K562 (cell line): ENCODE results near the gene NRXN2. TPM values are rescaled to one million over a fixed set of nuclear protein-coding genes. Genes with fewer than 3 reads are reported as not detected.

ENCODE experiments used
- CTBP1 ChIP-seq: fragments of 450-650 bp; IDR thresholded peaks from 2 replicates; pipeline ENCODE4 v1.6.1; 2016; ENCODE audit warnings: borderline replicate concordance
- MYC ChIP-seq, 2 experiments: fragments of 250-450 bp in 1 of 2; sonication (Bioruptor Pico) in 1 of 2; IDR thresholded peaks; 2 replicates each; pipeline versions ENCODE4 v1.5.1 to v1.6.1; 2012 to 2021; ENCODE audit warnings: low read depth in 2 of 2, borderline replicate concordance in 1 of 2, improper control_type of control experiment in 1 of 2, low read length in 1 of 2, mild to moderate bottlenecking in 1 of 2, moderate library complexity in 1 of 2
- OTX1 ChIP-seq: fragments of 450-650 bp; formaldehyde crosslinking; IDR thresholded peaks from 2 replicates; pipeline ENCODE4 v1.4.0; 2022; ENCODE audit warnings: mild to moderate bottlenecking
- SAFB ChIP-seq: fragments of 200-400 bp; formaldehyde crosslinking; IDR thresholded peaks from 2 replicates; pipeline ENCODE4 v1.6.1; 2017; ENCODE audit warnings: low read depth, low read length, borderline replicate concordance
- SOX6 ChIP-seq: fragments of 450-650 bp; IDR thresholded peaks from 2 replicates; pipeline ENCODE4 v1.6.1; 2014; ENCODE audit warnings: mild to moderate bottlenecking
- XRCC5 ChIP-seq: fragments of 200-400 bp; formaldehyde crosslinking; IDR thresholded peaks from 2 replicates; pipeline ENCODE4 v1.6.1; 2017; ENCODE audit warnings: low read depth, mild to moderate bottlenecking, low read length
- ZMIZ1 ChIP-seq, 2 experiments: fragments of 150-350 bp in 1 of 2; IDR thresholded peaks; 2 replicates each; pipeline ENCODE4 v1.6.1; 2012 to 2016; ENCODE audit warnings: low read depth in 2 of 2, low read length in 2 of 2, mild to moderate bottlenecking in 1 of 2, moderate library complexity in 1 of 2
- ZNF408 ChIP-seq: fragments of 250-450 bp; sonication (Bioruptor Pico); IDR thresholded peaks from 2 replicates; pipeline ENCODE4 v1.4.0; 2020; ENCODE audit warnings: low read depth, mild to moderate bottlenecking, moderate library complexity
- polyA plus RNA-seq, 8 experiments: library from polyadenylated mRNA; depleted of rRNA in 4 of 8; stranded (reverse) in 5 of 8; unstranded in 3 of 8; fragments of >200 nt; fragmentation: Nextera tagmentation in 2 of 8; fragmentation: Illumina TruSeq in 1 of 8; extraction: Ambion mirVana in 2 of 8; extraction: Trizol in 1 of 8; gene quantifications; 2 replicates each; pipeline versions ENCODE4 v1.2.1 to v1.2.3, GENCODE V29; 2011 to 2014; ENCODE audit warnings: inconsistent platforms in 1 of 8, missing spikeins in 1 of 8
- total RNA-seq, 7 experiments: library from RNA; depleted of rRNA in 6 of 7; stranded (reverse); fragments of >200 nt in 6 of 7; fragmentation: Illumina TruSeq in 2 of 7; extraction: Trizol in 2 of 7; gene quantifications; 2 replicates each; pipeline versions ENCODE4 v1.2.1 to v1.2.3, GENCODE V29; 2011 to 2021; ENCODE audit warnings: low replicate concordance in 1 of 7

NRXN2 gene
- total and polyA plus RNA-seq, 9 of the 15 experiments (the other 6 are each of a cell fraction or from before 2014, with no cell fraction given) = 0.07 to 0.47 (median 0.15) TPM; not detected in 4

- TF ChIP-seq SAFB = 0 out of 2 replicates have a peak, but pooled peaks have one; percentile 23
- 0 out of 2 replicates have a peak, but pooled peaks have one; percentile 24 for TF ChIP-seq XRCC5
- 0 out of 2 replicates have a peak, but pooled peaks have one; percentile 25 for TF ChIP-seq OTX1 (CRISPR knock-in tag)
- TF ChIP-seq ZMIZ1 (IDR thresholded peaks at IDR 0.05; ENCODE audit: low read depth in 2 of 2, low read length in 2 of 2) = no peak
- no peak for TF ChIP-seq ZNF408 (CRISPR knock-in tag)
- TF ChIP-seq CTBP1 = peak; percentile 98
- no peak for TF ChIP-seq SOX6
- 0 out of 2 replicates have a peak, but pooled peaks have one; percentile 6 for TF ChIP-seq MYC (IDR thresholded peaks at IDR 0.05; ENCODE audit: low read depth, low read length)
- no peak for TF ChIP-seq MYC (CRISPR knock-in tag; IDR thresholded peaks at IDR 0.05; ENCODE audit: borderline replicate concordance, low read depth)
- TF ChIP-seq, all 486 proteins: peak for 63
These were observed at the start of gene NRXN2 (continued) for GRCh38 chr11:64723117-64723906.
